Measurements from ENCODE around the gene IPCEF1.

GRCh38 chr6:154206996-154207395 lies 149.6 kb downstream of the IPCEF1 start:
- TF ChIP-seq, protein P1, sequence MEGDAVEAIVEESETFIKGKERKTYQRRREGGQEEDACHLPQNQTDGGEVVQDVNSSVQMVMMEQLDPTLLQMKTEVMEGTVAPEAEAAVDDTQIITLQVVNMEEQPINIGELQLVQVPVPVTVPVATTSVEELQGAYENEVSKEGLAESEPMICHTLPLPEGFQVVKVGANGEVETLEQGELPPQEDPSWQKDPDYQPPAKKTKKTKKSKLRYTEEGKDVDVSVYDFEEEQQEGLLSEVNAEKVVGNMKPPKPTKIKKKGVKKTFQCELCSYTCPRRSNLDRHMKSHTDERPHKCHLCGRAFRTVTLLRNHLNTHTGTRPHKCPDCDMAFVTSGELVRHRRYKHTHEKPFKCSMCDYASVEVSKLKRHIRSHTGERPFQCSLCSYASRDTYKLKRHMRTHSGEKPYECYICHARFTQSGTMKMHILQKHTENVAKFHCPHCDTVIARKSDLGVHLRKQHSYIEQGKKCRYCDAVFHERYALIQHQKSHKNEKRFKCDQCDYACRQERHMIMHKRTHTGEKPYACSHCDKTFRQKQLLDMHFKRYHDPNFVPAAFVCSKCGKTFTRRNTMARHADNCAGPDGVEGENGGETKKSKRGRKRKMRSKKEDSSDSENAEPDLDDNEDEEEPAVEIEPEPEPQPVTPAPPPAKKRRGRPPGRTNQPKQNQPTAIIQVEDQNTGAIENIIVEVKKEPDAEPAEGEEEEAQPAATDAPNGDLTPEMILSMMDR (IDR thresholded peaks at IDR 0.05) = no peak
- TF ChIP-seq EP300 (IDR thresholded peaks at IDR 0.05; ENCODE audit: low read depth) = no peak
- no peak for TF ChIP-seq POLR2A (IDR thresholded peaks at IDR 0.05)
- no peak for TF ChIP-seq POLR2AphosphoS5 (IDR thresholded peaks at IDR 0.05)

Data from transverse colon (tissue), 4 donors.